ENCODE results near the gene TXNIP. TPM values are rescaled to one million over a fixed set of nuclear protein-coding genes. Genes with fewer than 3 reads are reported as not detected.
"Not testable (repeated sequence)": the region's sequence is repeated elsewhere in the genome, so short reads cannot be mapped to it uniquely, and the experiment has no call there.

TXNIP gene
- total and polyA plus RNA-seq, 5 donors: 548 to 943 (median 667) TPM

DNA sequence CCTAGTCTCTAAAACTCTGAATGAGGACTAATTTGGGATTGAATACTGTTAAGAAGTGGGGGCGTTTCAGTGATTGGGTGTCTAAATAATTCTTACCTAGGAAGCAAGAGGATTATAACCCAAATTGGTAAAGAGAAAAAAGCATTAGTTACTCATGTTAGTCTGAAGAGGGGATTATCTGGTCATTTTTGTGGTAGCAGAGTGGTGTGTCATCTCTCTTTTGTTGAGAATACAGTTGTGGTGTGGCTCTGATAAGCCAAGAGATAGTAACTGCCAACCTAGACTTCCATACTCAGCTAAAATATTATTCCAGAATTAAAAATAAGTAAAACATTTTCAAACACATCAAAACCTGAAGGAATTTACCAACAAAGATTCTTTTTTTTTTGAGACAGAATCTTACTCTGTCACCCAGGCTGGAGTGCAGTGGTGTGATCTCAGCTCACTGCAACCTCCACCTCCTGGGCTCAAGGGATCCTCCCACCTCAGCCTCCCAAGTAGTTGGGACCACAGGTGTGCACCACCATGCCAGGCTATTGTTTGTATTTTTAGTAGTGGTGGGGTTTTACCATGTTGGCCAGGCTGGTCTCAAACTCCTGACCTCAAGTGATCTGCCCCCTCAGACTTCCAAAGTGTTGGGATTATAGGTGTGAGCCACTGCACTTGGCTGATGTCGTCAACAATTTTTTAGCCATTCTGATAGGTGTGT, 29.6 kb upstream of the TXNIP start:
- H3K9me3 ChIP-seq (ENCODE audit: control insufficient read depth, low read length); intact Hi-C loops (cut with DNase I); H3K4me3 ChIP-seq (ENCODE audit: low read length); H3K4me1 ChIP-seq (ENCODE audit: control insufficient read depth, insufficient read depth, low read length); ATAC-seq; H3K27me3 ChIP-seq (ENCODE audit: control insufficient read depth, insufficient read depth); H3K27ac ChIP-seq (ENCODE audit: low read length); DNase-seq: not testable (repeated sequence)
- 80% methylated on average over 2 of the region's 2 CpGs for WGBS

DNA sequence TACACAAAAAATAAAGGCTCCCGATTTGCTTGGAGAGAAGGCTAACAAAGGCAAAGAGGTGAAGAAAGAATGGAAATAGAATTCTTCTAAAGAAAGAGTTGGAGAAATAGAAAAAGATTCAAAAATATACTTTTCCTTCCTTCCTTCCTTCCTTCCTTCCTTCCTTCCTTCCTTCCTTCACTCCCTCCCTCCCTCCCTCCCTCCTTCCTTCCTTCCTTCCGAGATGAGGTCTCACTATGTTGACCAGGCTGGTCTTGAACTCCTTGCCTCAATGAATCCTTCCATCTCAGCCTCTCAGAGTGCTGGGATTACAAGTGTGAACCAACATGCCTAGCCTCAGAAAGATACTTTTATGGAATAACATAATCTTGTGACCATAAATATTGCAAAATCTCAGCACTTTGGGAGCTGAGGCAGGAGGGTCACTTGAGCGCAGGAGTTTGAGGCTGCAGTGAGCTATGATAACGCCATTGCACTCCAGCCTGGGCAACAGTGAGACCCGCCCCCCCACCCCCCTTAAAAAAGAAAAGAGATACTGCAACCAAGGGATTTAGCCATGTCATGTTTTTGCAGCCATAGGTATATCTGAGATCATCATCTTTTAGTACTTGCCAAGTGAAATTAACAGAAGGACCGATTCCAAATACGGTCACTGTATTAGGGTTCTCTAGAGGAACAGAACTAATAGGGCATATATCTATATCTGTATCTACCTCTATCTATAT, 26.2 kb upstream of the TXNIP start:
- intact Hi-C loops (cut with DNase I): no loop called here
- ATAC-seq (no peak), DNase-seq (no peak)
- no peak overlapping the region for H3K4me3 ChIP-seq (ENCODE audit: low read length)
- H3K4me1 ChIP-seq (ENCODE audit: control insufficient read depth, insufficient read depth, low read length): no peaks in the 10 kb centered on the region
- no peaks in the 10 kb centered on the region for H3K9me3 ChIP-seq (ENCODE audit: control insufficient read depth, low read length)
- 87% methylated on average over 7 of the region's 7 CpGs for WGBS
- H3K27ac ChIP-seq (ENCODE audit: low read length): no peak overlapping the region
- H3K27me3 ChIP-seq (ENCODE audit: control insufficient read depth, insufficient read depth): no peaks in the 10 kb centered on the region

DNA sequence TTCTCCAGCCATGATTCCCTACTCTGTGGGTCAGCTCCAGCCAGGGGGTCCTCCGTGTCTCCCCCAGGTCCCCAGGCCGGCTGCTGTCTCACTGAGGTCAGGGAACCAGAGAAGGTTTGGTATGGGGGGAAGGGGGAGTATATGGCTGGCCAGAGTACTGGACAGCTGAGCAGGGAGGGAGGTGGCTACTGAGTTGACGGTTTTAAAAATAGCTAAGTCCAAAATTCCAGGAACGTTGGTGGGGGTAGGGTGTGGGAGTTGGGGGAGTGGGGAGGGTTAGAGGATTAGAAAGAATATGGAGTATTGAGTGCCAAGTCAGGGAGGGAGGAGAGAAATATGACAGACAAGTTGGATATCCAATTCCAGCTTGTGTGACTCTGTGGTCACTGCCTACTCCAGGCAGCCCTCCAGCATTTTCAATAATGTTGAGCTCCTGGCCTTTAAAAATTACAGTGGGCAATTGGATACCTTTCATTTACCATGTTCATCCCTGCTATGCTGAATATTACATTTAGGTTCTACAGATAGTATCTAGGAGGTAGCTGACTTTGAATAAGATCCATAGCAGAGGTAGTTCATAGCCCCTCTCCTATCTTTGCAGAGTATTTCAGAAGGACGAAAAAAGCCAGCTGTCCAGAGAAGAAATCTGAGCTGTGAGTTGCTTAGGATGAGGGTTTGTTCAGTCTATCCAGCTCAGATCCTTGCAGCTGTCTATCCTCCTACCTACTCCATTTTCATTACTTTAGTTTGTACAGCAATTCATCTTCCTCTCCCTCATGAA, 25.4 kb upstream of the TXNIP start, which contains the start of gene HJV:
Gene HJV (minus strand): TSS at position 114 of the 781 bp plus-strand sequence. CDS start 1,504 bp downstream, outside the sequence.
- Histone ChIP-seq H3K4me1 (ENCODE audit: control insufficient read depth, insufficient read depth, low read length) (no peaks in the 10 kb centered on the region), H3K4me3 (ENCODE audit: low read length) (peak within 1 kb of the TSS; percentile 23), H3K9me3 (ENCODE audit: control insufficient read depth, low read length) (no peaks in the 10 kb centered on the region), H3K27me3 (ENCODE audit: control insufficient read depth, insufficient read depth) (no peaks in the 10 kb centered on the region), H3K27ac (ENCODE audit: low read length) (peak within 1 kb of the TSS; percentile 79)
- DNase-seq: no peak
- intact Hi-C loops (cut with DNase I): no loop called here
- 50% methylated on average over 5 of the region's 5 CpGs for WGBS
- peak; percentile 80 to 84 for ATAC-seq

DNA sequence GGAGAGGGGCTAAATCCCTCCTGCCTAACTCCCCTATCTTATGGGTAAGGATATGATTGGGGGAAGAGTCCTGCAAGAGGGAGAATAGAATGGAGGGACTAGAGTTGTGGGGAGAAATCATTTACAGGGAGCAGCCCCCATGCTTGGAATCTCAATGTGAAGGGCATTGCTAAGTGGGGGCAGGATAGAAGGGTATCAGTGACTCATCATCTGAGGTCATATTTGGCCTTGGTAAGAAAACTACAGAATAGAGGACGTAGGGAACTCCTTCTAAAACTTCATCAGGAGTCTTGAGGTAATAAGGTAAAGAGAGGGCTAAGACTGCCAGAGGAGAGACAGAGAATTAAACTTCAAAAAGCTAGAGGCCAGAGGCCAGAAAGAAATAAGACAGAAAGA, 24.7 kb upstream of the TXNIP start:
- DNase-seq (no peak), ATAC-seq (peak; percentile 5 to 56)
- H3K9me3 ChIP-seq (ENCODE audit: control insufficient read depth, low read length): no peaks in the 10 kb centered on the region
- WGBS: 29% methylated on average over 1 of the region's 1 CpG
- peak overlapping the region; percentile 23 for H3K4me3 ChIP-seq (ENCODE audit: low read length)
- H3K4me1 ChIP-seq (ENCODE audit: control insufficient read depth, insufficient read depth, low read length): no peaks in the 10 kb centered on the region
- peak overlapping the region; percentile 75 for H3K27ac ChIP-seq (ENCODE audit: low read length)
- H3K27me3 ChIP-seq (ENCODE audit: control insufficient read depth, insufficient read depth): no peaks in the 10 kb centered on the region
- intact Hi-C loops (cut with DNase I): no loop called here

DNA sequence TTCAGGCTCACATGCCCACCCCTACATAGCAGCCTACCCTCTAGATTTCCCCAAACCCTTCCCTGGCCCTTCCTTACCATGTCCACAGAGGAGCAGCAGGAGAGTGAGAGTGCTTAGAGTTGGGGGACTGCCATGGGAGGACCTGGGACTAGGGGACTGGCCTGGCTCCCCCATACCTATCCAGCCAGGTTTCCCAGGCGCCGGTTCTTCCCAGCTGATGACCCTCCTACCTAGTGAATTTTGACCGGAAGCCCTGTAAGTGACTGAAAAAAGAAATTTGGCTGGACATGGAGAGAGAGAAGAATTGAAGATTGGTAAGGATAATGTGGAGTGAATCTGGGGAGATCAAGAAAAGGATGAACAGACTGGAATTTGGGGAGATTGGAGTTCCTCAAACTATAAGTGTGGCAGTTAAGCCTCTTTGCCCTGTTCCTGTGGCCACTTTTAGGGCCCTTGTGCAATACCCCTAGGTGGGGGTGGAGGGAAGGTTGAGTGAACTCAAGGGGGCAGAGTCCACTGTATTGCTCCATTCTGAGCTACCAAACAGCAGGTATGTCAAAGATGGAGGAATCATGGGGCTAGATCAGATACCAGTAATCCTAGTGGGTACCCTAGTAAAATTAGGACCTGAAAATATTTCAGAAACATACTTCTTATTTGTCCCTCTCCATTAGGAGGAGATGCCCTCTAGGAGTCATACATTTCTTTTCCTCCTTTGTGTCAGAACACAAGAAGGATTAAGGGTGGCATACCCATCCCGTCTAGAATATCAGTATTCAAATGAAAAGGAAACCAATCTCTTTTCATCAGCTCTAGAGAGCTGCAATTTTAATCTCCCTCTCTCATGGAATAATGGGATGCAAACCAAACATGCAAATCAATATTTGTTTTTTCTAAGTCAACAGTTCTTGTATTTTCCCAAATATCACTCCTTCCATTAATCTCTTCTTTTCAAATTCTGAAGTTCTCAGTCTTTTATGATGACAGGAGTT, 24.0 kb upstream of the TXNIP start:
- H3K9me3 ChIP-seq (ENCODE audit: control insufficient read depth, low read length): no peaks in the 10 kb centered on the region
- intact Hi-C loops (cut with DNase I): no loop called here
- H3K4me1 ChIP-seq (ENCODE audit: control insufficient read depth, insufficient read depth, low read length): no peaks in the 10 kb centered on the region
- H3K27me3 ChIP-seq (ENCODE audit: control insufficient read depth, insufficient read depth): no peaks in the 10 kb centered on the region
- peak; percentile 19 to 34 for ATAC-seq
- DNase-seq: no peak
- H3K4me3 ChIP-seq (ENCODE audit: low read length): peak overlapping the region; percentile 23
- whole genome bisulfite sequencing: 78% methylated on average over 4 of the region's 4 CpGs
- H3K27ac ChIP-seq (ENCODE audit: low read length): peak overlapping the region; percentile 75

DNA sequence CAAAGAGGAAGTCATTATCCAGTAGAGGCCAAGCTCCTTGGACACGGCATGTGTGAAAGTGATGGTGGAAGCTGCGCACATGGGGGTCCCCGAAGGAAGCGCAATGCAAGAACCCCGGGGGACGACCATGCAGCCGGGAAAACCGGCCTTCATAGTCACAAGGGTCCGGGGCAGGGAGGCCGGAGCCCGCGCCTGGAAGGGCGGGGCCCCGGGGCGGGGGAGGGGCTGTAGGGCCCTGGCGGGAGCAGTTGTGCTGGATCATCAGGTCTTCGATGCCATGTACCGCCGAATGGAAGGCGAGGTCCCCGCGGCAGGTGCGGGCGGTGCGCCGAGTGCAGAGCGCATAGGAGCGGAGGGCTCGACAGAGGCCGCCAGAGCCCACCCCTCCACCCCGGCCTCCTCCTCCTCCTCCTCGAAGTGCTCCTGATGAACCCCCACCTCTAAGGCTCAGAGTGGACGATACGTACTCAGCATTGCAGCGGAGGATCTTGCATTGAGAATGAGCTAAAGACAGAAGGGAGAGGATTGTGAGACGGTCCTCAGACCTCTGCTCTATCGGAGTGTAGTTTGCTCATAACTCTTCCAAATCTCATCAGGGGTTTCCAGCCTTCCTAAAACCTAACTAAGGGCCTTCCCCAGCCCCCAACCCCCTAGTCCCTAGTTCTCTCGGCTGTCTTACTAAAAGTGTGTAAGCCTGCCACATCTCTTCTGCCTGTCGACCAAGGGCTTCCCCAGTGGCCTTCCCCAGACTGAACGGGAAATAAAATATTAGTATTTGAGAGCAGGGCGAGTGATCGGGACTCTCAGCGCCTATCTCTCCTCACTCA, 23.1 kb upstream of the TXNIP start:
- Histone ChIP-seq H3K4me3 (ENCODE audit: low read length) (peak overlapping the region; percentile 26), H3K4me1 (ENCODE audit: control insufficient read depth, insufficient read depth, low read length) (no peaks in the 10 kb centered on the region), H3K9me3 (ENCODE audit: control insufficient read depth, low read length) (no peaks in the 10 kb centered on the region), H3K27ac (ENCODE audit: low read length) (peak overlapping the region; percentile 37), H3K27me3 (ENCODE audit: control insufficient read depth, insufficient read depth) (no peaks in the 10 kb centered on the region)
- ATAC-seq (peak; percentile 31 to 39), DNase-seq (no peak)
- WGBS: 16% methylated on average over 43 of the region's 43 CpGs
- intact Hi-C loops (cut with DNase I): loop anchor here in 1 of 4 donors (10.0 kb wide), 2 partner anchors 125 to 175 kb away; partner anchors contain the start of gene NUDT17

DNA sequence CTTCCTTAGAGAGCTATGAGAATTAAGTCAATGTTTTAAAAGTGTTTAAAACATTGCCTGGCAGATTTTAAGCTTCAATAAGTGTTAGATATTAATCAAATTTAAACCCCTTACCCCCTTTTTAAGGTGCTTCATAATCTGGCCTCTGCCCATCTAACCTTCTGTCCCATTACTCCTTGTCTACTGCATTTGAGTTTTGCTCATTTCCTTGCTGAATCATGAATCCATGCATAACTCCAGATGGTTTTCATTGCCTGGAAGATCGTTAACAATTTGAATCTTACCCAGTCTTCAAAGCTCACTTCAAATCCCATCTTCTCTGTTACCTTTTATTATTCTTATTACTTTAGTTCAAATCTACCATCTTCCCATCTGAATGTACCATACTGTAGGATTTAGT, 20.5 kb upstream of the TXNIP start:
- Histone ChIP-seq H3K4me3 (ENCODE audit: low read length) (no peak overlapping the region), H3K4me1 (ENCODE audit: control insufficient read depth, insufficient read depth, low read length) (no peaks in the 10 kb centered on the region), H3K9me3 (ENCODE audit: control insufficient read depth, low read length) (no peaks in the 10 kb centered on the region), H3K27me3 (ENCODE audit: control insufficient read depth, insufficient read depth) (no peaks in the 10 kb centered on the region), H3K27ac (ENCODE audit: low read length) (no peak overlapping the region)
- no peak for ATAC-seq
- DNase-seq: no peak
- intact Hi-C loops (cut with DNase I): loop anchor here in 1 of 4 donors (10.0 kb wide), 2 partner anchors 122 to 172 kb away; partner anchors contain the start of gene NUDT17
- WGBS: 55% methylated on average over 1 of the region's 1 CpG

DNA sequence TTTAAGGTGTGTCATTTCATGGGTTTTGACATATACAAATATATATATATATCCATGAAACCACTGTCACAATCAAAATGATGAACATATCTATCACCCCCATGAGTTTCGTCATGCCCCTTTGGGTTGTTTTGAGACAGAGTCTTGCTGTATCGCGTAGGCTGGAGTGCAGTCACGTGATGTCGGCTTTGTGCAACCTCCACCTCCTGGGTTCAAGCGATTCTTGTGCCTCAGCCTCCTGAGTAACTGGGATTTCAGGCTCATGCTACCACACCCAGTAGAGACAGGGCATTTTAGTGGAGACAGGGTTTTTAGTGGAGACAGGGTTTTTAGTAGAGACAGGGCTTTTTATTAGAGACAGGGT, 17.2 kb upstream of the TXNIP start:
- 84% methylated on average over 6 of the region's 6 CpGs for WGBS
- Histone ChIP-seq H3K9me3 (ENCODE audit: control insufficient read depth, low read length) (no peaks in the 10 kb centered on the region), H3K27ac (ENCODE audit: low read length) (no peak overlapping the region), H3K27me3 (ENCODE audit: control insufficient read depth, insufficient read depth) (no peaks in the 10 kb centered on the region), H3K4me3 (ENCODE audit: low read length) (no peak overlapping the region), H3K4me1 (ENCODE audit: control insufficient read depth, insufficient read depth, low read length) (peaks cover 1% of the 10 kb centered on the region)
- intact Hi-C loops (cut with DNase I): loop anchor here (5.0 to 10.0 kb wide), 6 partner anchors 36 to 171 kb away; partner anchors contain the start of gene NUDT17 (in 3 of the 4)
- no peak for ATAC-seq
- no peak for DNase-seq

DNA sequence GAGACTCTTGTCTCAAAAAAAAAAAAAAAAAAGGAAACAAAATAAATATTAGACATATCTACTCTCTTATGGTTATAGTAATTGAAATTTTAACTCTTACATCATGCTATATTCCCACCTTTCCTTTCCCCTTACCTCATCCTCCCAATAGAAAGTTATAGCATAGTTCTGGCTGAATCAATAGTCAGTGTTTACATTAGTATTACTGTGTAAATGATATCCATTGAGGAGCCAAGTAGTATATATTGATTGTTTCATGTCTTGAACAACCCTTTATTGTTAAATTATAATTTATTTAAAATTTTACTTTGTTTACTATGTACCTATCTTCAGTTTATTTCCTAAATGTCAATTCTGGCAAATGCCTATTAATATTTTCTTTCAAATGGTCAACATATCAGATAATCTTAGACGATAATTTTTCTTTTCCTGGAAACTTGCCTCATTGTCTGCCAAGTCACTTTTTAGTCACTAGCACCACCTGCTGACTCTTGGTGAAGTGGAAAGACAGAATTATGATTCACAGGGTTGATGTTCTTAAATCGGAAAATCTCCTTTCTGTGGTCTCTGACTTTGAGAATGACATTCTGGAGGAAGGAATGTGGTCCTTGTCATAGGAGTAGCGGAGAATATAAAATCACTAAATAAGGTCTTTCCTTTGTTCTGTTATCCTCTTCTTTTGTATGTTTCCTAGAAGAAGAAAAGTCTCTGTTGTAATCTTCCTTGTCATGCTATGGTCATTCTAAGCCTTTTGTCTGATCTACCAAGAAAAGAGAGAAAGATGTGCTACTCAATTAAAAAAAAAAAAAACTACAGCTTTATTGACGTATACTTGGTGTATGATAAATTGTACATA, 16.6 kb upstream of the TXNIP start:
- ATAC-seq (peak; percentile 15 to 18), DNase-seq (no peak)
- Histone ChIP-seq H3K27ac (ENCODE audit: low read length) (no peak overlapping the region), H3K4me1 (ENCODE audit: control insufficient read depth, insufficient read depth, low read length) (peaks cover 1% of the 10 kb centered on the region), H3K27me3 (ENCODE audit: control insufficient read depth, insufficient read depth) (no peaks in the 10 kb centered on the region), H3K4me3 (ENCODE audit: low read length) (no peak overlapping the region), H3K9me3 (ENCODE audit: control insufficient read depth, low read length) (no peaks in the 10 kb centered on the region)
- intact Hi-C loops (cut with DNase I): loop anchor here (5.0 to 10.0 kb wide), 6 partner anchors 36 to 171 kb away; partner anchors contain the start of gene NUDT17 (in 3 of the 4)
- WGBS: 9% methylated on average over 4 of the region's 4 CpGs
